HUES48 (cell line): ENCODE results near the gene SLC2A10.

Experiments used
- H3K27ac ChIP-seq: one replicate; pipeline ENCODE4 v1.7.0; 2013; ENCODE audit warnings: low read depth, low read length, inconsistent platforms
- H3K27me3 ChIP-seq: 2 replicates; pipeline ENCODE4 v1.6.1; 2013; ENCODE audit warnings: mild to moderate bottlenecking, low read length; ENCODE audit not compliant: control insufficient read depth, insufficient read depth
- H3K36me3 ChIP-seq: 2 replicates; pipeline ENCODE4 v1.6.1; 2013; ENCODE audit warnings: low read length; ENCODE audit not compliant: control insufficient read depth, insufficient read depth
- H3K4me1 ChIP-seq: 2 replicates; pipeline ENCODE4 v1.6.1; 2013; ENCODE audit warnings: mild to moderate bottlenecking, low read length; ENCODE audit not compliant: control insufficient read depth, insufficient read depth
- H3K4me3 ChIP-seq: 2 replicates; pipeline ENCODE4 v1.5.1; 2013; ENCODE audit warnings: mild to moderate bottlenecking, low read depth, low read length
- H3K9ac ChIP-seq: 2 replicates; pipeline ENCODE4 v1.6.1; 2013; ENCODE audit warnings: mild to moderate bottlenecking, low read depth, low read length, moderate library complexity
- H3K9me3 ChIP-seq: 2 replicates; pipeline ENCODE4 v1.6.1; 2013; ENCODE audit warnings: low read length; ENCODE audit not compliant: control insufficient read depth, insufficient read depth

Gene SLC2A10

DNA sequence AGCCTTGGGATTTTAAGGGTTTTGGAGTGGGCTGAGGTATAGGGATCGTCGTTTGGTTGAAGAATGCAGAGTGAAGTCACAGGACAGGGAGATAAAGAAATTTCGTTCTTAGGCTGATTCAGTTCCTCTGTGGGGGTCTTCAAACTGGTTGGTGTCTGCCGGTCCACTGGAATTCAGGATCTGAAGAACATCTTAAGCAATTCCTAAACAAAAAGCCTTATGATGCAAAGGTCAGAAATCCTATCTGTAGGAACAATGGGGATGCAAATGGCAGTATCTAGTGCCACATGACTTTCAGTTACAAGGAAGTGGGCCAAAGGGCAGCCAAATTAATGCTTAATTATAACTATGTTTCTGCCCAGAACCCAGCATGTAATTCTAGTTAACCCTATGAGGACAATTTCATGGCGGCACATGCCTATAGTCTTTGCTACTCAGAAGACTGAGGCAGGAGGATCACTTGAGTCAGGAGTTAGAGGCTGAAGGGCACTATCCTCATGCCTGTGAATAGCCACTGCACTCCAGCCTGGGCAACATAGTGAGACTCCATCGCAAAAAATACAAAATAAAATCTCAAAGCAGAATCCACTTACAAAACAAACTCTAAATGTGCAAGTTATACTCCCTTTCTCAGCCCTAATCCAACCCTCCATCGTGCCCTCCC lies 4.6 kb upstream of the SLC2A10 start:
- H3K27me3 ChIP-seq, result no peaks in the 10 kb centered on the region
- H3K36me3 ChIP-seq, result no peaks in the 10 kb centered on the region
- H3K4me3 ChIP-seq, result no peak overlapping the region; the same call in 1 of the 2 replicates
- H3K9ac ChIP-seq, result no peak overlapping the region; the same call in 1 of the 2 replicates
- H3K27ac ChIP-seq, result peak overlapping the region; percentile 44
- H3K9me3 ChIP-seq, result peaks cover 10% of the 10 kb centered on the region; the same call in 1 of the 2 replicates
- peaks cover 27% of the 10 kb centered on the region for H3K4me1 ChIP-seq

DNA sequence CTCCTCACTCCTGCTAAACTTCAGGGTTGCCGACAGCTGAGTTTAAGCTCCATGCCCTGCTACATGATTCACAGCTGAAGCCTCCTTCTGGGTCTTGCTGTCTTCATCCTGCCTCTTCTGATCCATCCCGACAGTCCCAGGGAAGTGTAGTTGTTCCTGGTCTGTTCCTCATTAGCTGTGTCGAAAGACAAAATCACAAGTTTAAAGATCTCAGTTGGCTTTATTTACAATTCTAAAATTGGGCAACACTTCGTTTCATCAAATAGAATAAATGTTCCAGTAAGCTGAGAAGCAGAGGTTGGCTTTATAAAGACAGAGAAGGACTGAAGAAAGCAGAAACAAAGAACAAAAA lies 4.1 kb upstream of the SLC2A10 start:
- no peak overlapping the region for H3K9ac ChIP-seq
- H3K27me3 ChIP-seq, result no peaks in the 10 kb centered on the region
- H3K9me3 ChIP-seq, result peaks cover 10% of the 10 kb centered on the region; the same call in 1 of the 2 replicates
- H3K4me3 ChIP-seq, result no peak overlapping the region
- no peaks in the 10 kb centered on the region for H3K36me3 ChIP-seq
- H3K27ac ChIP-seq, result no peak overlapping the region
- peaks cover 31% of the 10 kb centered on the region for H3K4me1 ChIP-seq

DNA sequence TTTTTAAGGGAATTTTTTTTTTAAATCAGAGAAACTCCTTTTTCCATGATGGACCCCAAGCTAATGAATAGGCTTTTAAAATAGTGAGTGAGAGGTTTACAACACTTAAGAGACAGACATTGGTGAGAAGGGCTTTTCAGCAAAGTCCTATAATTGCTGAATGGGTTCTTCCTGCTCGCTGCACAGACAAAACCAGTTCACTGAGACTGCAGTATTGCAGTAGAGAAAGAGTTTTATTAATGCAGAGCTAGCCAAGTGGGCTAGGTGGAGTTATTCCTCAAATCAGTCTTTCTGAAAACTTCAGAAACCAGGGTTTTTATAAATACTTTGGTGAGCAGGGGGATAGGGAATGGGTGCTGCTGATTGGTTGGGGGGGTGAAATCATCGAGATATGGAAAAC lies 3.2 kb upstream of the SLC2A10 start:
- Histone ChIP-seq H3K9ac (no peak overlapping the region), H3K9me3 (peaks cover 10% of the 10 kb centered on the region; the same call in 1 of the 2 replicates), H3K27ac (no peak overlapping the region), H3K36me3 (no peaks in the 10 kb centered on the region), H3K4me3 (no peak overlapping the region), H3K27me3 (no peaks in the 10 kb centered on the region), H3K4me1 (peaks cover 33% of the 10 kb centered on the region)

DNA sequence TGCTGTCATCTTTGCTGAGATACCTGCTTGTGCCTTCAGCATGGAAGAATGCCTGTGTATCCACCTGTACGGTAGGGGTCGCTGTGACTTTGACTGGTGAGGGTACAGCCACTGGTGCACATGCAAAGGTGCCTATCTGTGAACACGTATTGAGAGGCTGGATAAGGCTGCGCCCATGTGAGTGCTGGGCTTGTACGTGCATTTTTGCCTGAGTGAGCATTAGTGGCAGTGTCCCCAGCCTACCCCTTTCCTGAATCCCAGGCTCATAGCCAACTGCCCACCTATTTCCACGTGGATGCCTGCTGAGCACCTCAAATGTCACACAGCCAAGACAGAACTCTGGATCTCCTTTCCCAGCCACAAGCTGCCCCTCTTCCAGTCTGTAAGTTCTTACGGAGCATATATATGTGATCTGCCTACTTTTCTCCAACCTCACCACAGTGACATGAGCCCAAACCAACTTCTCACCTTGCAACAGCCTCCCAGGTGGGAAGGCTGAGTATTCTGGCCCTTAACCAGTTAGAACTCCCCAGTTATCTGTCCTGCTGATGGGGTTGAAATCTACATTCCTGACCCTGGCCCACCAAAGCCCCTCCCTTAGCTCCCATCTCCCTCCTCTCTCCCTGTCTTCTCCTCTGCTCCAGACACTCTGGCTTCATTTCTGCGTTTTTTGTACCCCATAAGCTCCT lies 1.1 kb upstream of the SLC2A10 start:
- no peaks in the 10 kb centered on the region for H3K27me3 ChIP-seq
- no peaks in the 10 kb centered on the region for H3K36me3 ChIP-seq
- H3K9ac ChIP-seq, result no peak overlapping the region
- no peak overlapping the region for H3K27ac ChIP-seq
- peaks cover 10% of the 10 kb centered on the region; the same call in 1 of the 2 replicates for H3K9me3 ChIP-seq
- no peak overlapping the region for H3K4me3 ChIP-seq
- H3K4me1 ChIP-seq, result peaks cover 18% of the 10 kb centered on the region

DNA sequence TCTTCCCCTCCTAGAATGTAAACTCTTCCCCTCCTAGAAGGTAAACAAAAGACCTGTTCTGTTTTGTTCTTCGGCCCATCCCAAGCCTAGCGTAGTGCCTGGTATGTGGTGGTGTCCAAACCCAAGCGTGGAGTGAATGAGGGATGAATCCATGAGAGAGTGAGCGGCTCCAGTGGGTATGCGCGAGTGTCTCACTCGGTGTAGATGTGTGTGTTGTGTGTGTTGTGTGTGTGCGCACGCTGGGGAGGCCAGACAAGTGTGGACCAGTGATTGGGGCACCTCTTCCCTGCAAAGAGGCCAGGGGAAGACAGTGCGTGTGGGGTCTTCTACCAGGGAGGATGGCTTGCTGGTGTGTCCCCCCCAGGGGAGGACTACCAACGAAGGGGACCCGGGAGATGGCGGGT lies 392 bp upstream of the SLC2A10 start:
- peaks cover 10% of the 10 kb centered on the region; the same call in 1 of the 2 replicates for H3K9me3 ChIP-seq
- peak overlapping the region; percentile 66 for H3K4me3 ChIP-seq
- H3K9ac ChIP-seq, result no peak overlapping the region
- H3K4me1 ChIP-seq, result peaks cover 18% of the 10 kb centered on the region
- H3K27ac ChIP-seq, result peak overlapping the region; percentile 0
- no peaks in the 10 kb centered on the region for H3K36me3 ChIP-seq
- H3K27me3 ChIP-seq, result no peaks in the 10 kb centered on the region

DNA sequence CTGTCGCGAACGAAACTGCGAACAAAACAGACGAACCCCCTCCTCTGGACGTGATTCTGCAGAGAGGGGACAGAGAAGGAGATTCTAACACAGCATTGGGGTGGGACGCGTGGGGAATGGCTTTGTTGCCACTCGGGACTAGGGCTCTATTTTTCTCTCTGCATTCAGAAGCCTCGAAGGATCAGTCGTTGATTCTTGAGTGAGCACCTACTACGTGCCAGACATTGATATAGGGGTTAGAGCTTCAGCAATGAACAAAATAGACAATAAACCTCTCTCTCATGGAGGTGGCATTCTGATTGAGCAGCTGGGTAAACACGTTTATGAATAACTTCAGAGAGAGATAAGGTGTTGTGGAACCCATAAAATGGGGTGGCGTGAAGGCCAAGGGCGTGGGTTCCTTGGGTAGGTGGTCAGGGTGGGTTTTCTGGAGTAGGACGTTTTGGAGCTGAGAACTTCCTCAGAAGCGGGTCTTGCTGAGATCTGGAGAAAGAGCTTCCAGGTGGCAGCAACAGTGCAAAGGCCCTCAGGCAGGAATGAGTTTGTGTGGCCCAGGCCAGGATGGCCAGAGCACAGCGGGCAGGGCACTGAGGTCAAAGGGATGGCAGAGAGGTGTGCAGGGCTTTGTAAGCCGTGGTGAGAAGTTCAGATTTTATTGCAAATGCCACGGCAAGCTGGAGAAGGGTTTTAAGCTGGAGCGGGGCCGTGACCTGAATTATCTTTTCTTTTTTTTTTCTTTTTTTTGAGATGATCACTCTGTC lies 884 bp downstream of the SLC2A10 start:
- Histone ChIP-seq H3K4me1 (peaks cover 17% of the 10 kb centered on the region), H3K4me3 (peak overlapping the region; percentile 66), H3K9me3 (peaks cover 10% of the 10 kb centered on the region; the same call in 1 of the 2 replicates), H3K27me3 (no peaks in the 10 kb centered on the region), H3K36me3 (no peaks in the 10 kb centered on the region), H3K27ac (peak overlapping the region; percentile 50), H3K9ac (peak overlapping the region; percentile 59)

DNA sequence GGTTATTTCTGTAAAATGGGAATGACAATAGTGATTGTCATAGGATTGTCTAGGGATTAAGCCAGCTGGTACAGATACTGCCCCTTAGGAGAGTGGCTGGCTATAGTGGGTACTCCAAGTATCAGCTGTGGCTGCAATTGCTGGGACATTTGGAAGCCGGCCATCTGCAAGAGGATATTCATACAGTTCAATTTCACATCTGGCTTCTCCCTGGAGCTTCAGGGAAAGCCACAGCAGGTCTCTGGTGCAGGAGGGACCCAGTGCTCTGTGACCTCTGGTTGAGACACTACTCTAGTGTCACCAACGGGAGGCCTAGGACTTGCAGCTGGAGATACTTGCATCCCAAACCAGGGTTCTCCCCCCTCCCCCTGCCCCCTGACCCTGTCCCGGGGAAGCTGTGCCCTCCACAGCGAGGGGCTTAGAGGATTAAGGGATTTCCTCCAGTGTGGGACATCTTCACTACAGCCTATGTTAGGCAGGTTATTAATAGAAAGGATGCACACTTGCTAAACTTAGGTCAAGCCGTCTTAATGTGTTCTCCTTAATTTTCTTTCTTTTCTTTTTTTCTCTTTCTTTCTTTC lies 2.7 kb downstream of the SLC2A10 start:
- peaks cover 20% of the 10 kb centered on the region for H3K4me1 ChIP-seq
- H3K27me3 ChIP-seq, result no peaks in the 10 kb centered on the region
- H3K4me3 ChIP-seq, result no peak overlapping the region
- H3K9me3 ChIP-seq, result no peaks in the 10 kb centered on the region
- H3K27ac ChIP-seq, result no peak overlapping the region
- H3K36me3 ChIP-seq, result no peaks in the 10 kb centered on the region
- no peak overlapping the region for H3K9ac ChIP-seq

DNA sequence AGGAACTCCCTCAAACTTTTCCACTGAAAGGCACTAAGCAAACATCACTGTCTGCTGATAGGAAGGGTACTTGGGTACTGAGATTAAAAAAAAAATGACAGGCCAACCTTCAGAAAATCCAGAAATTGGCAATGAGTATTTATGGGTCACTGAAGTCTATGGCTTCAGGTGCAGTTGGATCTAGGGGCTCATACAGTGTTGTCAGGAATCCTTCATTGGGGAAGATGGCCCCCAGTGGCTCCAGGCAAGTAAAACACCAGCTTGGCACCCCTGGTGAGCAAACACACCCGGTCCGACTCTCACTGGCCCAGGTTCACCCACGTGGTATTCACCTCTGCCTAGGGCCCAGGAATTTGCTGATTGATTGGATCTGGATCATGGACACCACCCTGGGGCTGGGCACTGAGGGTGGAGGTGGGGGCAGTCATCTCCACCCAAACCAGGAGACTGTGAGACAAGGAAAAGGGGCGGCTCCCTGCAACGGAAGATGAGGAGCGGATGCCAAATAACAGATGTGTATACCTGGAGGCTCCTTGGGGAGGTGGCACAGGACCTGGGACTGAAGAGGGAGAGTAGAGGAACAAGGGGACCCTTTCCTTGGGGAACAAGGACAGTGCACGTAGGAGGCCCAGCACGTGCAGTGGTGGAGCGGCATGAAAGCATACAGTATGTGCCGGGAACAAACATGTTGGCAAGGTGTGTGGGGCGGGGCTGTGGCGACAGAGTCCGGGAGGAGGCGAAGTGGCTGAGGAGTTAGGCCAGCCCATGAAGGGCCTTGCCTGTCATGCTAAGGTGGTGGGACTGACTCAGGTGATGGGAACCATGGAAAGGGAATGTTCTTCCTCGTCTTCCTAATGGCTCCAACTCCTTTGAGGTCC lies 4.7 kb downstream of the SLC2A10 start:
- Histone ChIP-seq H3K27ac (no peak overlapping the region), H3K4me3 (no peak overlapping the region), H3K9me3 (no peaks in the 10 kb centered on the region), H3K4me1 (peaks cover 16% of the 10 kb centered on the region), H3K27me3 (no peaks in the 10 kb centered on the region), H3K9ac (no peak overlapping the region), H3K36me3 (no peaks in the 10 kb centered on the region)

DNA sequence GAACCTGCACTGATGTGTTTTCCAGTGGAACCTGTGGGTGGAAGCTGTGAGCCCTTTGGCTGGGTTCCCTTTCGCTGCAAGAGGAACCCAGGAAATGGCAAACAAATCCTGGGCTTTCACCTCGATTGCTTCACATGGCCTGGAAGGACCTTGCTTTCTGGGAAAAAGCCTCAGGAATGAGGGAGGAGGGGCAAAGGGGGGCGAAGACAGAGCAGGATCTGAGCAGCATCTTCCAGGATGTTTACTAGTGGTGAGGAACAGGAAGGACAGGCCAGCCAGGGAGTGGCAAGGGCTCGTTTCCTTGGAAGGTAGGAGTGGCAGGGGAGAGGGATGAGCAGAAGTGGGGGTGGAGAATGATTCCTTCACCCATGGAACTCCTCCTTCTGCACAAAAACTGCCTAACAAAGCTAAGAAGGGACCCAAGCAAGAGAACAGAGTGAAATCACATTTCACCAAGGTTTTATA lies 5.9 kb downstream of the SLC2A10 start:
- peaks cover 11% of the 10 kb centered on the region for H3K4me1 ChIP-seq
- no peak overlapping the region for H3K9ac ChIP-seq
- H3K27ac ChIP-seq, result no peak overlapping the region

More for the DNA sequence above, 5.9 kb downstream of the SLC2A10 start:
- H3K36me3 ChIP-seq, result no peaks in the 10 kb centered on the region
- no peaks in the 10 kb centered on the region for H3K27me3 ChIP-seq
- no peaks in the 10 kb centered on the region for H3K9me3 ChIP-seq
- no peak overlapping the region for H3K4me3 ChIP-seq
